Left forelimb (tissue), 1 donor: ENCODE data around the gene MRPL34.
A peak's percentile ranks its signal among the peaks of the same experiment; 100 is the strongest.
"Not testable (repeated sequence)": the region's sequence is repeated elsewhere in the genome, so short reads cannot be mapped to it uniquely, and the experiment has no call there.

Experiments used
- DNase-seq: peaks from one replicate; pipeline ENCODE4 v3.0.0-alpha.2; 2018; ENCODE audit warnings: low spot score

Gene MRPL34

GRCh38 chr19:17285415-17286135 is 20.1 kb upstream of the MRPL34 start:
- DNase-seq = no peak

DNA sequence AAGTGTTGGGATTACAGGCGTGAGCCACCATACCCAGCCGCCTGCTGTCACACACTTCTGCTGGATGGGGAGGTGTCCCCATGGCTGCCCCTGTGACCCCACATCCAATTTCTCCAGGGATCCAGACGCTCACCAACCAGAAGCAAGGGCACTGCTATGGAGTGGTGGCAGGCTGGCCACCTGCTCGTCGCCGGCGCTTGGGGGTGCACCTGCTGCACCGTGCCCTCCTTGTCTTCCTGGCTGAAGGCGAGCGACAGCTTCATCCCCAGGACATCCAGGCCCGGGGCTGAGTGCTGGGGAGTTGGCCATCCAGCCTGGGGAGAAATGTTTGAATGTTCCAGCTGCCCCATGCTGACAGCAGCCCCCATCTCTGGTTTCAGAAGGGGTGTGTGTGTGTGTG is 19.4 kb upstream of the MRPL34 start:
- no peak for DNase-seq

GRCh38 chr19:17286752-17287151 is 18.9 kb upstream of the MRPL34 start:
- no peak for DNase-seq

GRCh38 chr19:17289489-17289888 is 16.2 kb upstream of the MRPL34 start:
- DNase-seq = no peak

- DNase-seq = peak; percentile 82
These were observed 13.2 kb upstream of the MRPL34 start for GRCh38 chr19:17292301-17293074.

GRCh38 chr19:17293605-17294004 is 12.1 kb upstream of the MRPL34 start:
- DNase-seq = no peak

DNA sequence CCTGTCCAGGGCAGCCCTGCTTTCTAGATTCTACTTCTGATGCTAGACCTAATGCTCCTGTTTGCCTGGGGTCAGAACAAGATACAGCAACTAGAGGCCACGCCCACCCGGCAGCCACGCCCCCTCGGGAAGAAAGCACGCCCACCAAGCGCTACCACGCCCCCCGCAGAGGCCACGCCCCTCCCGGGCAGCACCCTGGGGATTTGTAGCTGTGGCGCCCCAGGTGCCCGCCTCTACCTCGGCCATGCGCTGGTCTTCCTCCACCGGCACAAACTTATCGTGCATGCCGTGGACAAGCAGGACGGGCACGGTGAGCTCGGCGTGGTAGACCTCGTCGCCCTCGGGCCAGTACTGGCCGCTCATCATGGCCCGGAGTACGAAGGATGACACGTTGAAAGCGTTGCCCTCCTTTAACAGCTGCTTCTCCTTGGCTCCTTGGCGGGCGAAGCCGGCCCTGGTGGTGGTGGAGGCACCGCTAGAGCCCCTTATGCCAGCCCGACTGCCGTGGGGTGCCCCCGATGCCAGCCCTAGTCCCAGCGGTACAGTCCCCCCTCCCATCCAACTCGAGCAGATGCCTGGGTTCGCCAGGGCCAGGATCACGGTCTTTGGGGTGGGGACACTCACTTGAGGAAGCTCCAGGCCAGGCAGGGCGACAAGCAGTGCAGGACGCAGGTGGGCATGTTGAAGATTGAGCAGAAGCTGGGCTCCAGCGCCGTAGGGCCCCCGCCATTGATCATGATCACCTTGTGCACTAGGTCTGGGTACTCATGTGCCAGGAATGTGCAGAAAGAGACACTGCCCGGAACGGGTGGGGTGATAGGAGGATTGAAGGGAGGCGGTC is 11.4 kb upstream of the MRPL34 start:
- no peak for DNase-seq

- DNase-seq = not testable (repeated sequence)
These were observed 10.1 kb upstream of the MRPL34 start for GRCh38 chr19:17295551-17295950.

DNA sequence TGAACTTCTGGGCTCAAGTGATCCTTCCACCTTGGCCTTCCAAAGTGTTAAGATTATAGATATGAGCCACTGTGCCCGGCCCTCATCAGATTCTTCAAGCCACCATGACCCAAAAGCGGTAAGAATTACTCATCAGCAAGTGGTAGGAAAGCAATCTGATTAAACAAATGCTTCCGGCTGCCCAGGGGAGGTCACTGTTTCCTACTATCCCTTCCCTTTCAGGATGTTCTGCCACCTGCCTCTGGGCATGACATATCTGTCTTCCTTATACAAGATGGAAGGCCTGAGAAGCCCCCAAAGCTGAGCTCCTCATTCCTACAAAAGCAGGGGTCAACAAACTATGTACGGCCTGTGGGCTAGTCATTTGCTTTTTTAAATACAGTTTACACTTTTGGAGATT is 9.4 kb upstream of the MRPL34 start:
- no peak for DNase-seq

DNA sequence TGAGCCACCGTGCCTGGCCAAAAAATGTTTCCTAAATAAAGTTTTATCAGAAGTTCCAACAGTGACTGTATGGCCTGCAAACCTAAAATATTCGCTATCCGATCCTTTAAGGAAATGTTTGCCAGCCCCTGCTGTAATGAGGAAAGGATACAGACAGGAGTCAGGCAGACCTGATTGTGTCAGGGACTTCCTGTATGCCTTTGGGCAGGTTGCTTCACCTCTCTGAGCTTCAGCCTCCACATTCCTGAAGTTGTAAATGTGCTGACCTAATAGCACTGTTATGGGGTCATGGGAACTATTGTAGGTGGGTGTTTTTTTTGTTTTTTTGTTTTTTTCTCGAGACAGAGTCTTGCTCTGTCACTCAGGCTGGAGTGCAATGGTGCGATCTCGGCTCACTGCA is 8.7 kb upstream of the MRPL34 start:
- DNase-seq = no peak

GRCh38 chr19:17300992-17301619 is 4.6 kb upstream of the MRPL34 start:
- DNase-seq = no peak

GRCh38 chr19:17302391-17303166 is 3.1 kb upstream of the MRPL34 start:
- DNase-seq = no peak

GRCh38 chr19:17303167-17303939 is 2.3 kb upstream of the MRPL34 start, which contains the start of gene ABHD8:
TSS of gene ABHD8 (minus strand) at chr19:17303425. CDS start at chr19:17301616, 1,809 bp downstream.
- peak; percentile 97 for DNase-seq

- DNase-seq = no peak
These were observed 1.8 kb upstream of the MRPL34 start for GRCh38 chr19:17303940-17304267.

DNA sequence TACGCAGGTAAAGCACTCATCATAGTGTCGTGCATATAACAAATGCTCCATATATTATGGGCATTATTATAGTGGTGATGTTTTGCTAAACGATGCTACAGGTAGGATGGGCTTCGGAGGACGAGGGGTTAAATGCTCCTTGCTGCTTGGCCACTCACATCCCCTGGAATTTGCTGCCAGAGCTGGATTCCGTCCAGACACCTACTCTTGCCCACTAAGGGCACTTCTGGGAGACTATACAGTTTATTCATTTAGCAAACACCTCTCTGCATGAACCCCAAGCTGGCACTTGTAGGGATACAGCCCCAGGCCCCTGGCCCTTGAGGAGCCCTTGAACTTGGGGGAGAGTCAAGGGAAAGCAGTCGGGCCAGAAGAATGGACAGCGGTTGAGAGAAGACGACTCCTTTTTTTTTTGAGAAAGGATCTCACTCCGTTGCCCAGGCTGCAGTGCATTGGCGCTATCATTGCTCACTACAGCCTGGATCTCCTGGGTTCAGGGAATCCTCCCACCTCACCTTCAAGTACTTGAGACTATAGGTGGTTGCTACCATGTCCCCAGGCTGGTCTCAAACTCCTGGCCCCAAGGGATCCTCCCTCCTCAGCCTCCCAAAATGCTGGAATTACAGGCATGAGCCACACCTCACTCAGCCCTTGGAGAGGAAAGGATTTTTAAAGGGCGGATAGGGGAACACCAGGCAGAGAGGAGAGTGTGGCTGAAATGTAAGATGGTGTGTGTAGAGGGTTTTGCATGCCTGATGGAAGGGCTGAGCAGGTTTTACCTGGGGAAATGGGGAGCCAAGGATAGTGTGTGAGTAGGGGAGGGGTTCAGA is 1.1 kb upstream of the MRPL34 start:
- no peak for DNase-seq

GRCh38 chr19:17305216-17305516 is 506 bp upstream of the MRPL34 start:
- no peak for DNase-seq

- DNase-seq = no peak
These were observed 628 bp downstream of the MRPL34 start for GRCh38 chr19:17306285-17306714.

DNA sequence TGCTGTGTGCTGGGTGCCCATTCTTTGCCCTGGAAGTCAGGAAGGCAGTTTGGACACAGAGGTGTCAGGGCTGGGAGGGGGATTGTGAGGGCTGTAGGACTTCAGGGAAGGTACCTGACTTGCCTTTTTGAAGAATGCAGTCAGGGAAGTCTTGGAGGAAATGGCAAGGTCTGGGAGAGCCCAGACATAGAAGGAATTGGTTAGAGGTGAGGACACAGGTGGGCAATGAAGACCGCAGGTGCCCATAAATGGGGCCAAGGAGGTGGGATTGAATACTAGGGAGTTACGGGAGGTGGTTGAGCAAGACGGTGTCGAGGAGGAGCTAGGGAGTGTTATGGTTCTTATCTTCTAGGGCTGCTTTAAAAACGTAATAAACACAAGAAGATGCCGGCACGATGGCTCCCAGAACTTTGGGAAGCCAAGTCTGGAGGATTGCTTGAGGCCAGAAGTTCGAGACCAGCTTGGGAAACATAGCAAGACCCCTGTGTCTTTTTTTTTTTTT is 2.3 kb downstream of the MRPL34 start:
- DNase-seq = no peak

DNA sequence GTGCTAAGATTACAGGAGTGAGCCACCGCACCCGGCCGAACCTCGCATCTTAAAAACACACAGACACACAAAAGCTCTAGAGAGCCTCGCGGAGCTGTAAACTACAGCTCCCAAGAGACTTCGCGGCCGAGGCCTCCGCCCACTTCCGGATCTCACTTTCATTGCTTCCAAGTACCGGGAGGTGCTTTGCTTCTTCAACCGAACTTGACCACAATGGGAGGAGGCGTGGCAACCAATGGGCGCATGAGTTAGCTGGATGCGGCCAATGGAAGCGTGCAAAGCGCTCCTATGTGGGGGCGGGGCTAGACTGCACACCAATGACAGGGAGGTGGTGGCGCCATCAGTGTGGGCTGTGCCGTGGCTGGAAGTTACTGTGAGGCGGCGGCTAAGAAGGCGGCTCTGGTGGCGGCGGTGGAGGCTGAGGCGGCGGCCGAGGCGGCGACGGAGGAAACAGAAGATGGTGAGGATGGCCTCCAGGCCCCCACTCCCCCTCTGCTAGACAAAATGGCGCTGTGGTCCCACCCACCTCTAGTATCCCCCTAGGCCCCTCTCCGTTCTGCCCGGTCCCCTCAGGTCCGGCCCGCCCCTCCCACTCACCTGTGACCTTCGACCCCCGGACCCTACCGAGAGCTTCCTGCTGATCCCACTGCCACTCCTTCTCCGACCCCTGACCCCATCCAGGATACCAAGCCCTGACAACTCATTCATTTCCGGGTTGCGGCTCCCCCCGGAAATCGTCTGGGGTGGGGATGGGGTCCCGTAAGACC is 3.7 kb downstream of the MRPL34 start, which contains the start of gene DDA1:
Gene DDA1, plus strand, starts transcription at position 366 of the 767 bp plus-strand sequence. Its CDS starts 92 bp downstream, at position 458.
- DNase-seq = peak; percentile 98
